ENCODE results near the gene ATF7IP2. TPM values are rescaled to one million over a fixed set of nuclear protein-coding genes. Genes with fewer than 3 reads are reported as not detected.
"Not testable (repeated sequence)": the region's sequence is repeated elsewhere in the genome, so short reads cannot be mapped to it uniquely, and the experiment has no call there.

Gene ATF7IP2, protein sequence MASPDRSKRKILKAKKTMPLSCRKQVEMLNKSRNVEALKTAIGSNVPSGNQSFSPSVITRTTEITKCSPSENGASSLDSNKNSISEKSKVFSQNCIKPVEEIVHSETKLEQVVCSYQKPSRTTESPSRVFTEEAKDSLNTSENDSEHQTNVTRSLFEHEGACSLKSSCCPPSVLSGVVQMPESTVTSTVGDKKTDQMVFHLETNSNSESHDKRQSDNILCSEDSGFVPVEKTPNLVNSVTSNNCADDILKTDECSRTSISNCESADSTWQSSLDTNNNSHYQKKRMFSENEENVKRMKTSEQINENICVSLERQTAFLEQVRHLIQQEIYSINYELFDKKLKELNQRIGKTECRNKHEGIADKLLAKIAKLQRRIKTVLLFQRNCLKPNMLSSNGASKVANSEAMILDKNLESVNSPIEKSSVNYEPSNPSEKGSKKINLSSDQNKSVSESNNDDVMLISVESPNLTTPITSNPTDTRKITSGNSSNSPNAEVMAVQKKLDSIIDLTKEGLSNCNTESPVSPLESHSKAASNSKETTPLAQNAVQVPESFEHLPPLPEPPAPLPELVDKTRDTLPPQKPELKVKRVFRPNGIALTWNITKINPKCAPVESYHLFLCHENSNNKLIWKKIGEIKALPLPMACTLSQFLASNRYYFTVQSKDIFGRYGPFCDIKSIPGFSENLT
- 14.3 TPM for total RNA-seq

DNA sequence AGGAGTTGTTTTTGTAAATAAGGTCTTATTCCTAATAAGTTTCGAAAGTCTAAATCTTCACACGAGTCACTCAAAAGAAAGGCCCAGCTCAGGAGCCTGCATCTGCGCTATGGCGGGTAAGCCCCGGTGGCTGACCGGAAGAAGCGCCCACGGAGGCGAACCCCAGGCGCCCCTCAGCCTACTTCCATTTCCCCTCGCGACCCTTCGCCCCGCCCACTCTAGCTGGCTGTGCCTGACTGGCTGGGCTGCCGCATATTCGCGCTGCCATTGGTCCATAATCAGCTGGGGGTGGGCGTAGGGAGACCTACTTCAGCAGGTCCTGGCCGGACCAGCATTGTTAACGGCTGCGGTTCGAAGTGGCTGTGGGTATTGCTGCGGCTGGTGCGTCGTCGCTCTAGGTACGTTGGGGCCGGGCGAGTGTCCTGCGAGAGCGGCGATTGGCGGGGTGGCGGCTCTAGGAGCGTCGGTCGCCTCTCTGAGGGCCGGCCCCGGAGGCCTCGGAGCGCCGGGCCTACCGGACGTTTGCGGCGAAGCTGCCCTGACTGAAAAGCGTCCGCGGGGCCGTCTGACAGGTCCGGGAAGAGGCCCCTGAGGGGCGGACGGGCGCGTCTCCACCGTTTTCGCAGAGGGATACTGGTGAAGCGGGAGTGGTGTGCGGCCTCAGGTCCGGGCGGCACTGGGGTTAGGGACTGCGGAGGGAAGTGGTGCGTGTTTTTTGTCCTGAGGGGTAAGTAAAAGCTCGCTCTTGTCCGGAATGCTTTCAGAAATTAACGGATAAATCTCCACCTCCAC is at the start of gene ATF7IP2:
Gene ATF7IP2 (plus strand): TSS at position 337 of the 792 bp plus-strand sequence. CDS start 44,560 bp downstream, outside the sequence.
- DNase-seq (ENCODE audit: low spot score in 2 of 2), result peak; percentile 41 to 82
- FAIRE-seq, result no peak

- FAIRE-seq (no peak), DNase-seq (ENCODE audit: low spot score in 2 of 2) (no peak)
Observed at GRCh38 chr16:10338426-10338825, 47.4 kb upstream of the ATF7IP2 start.

- FAIRE-seq (no peak), DNase-seq (ENCODE audit: low spot score in 2 of 2) (no peak)
Observed at GRCh38 chr16:10339777-10340732, 45.8 kb upstream of the ATF7IP2 start.

DNA sequence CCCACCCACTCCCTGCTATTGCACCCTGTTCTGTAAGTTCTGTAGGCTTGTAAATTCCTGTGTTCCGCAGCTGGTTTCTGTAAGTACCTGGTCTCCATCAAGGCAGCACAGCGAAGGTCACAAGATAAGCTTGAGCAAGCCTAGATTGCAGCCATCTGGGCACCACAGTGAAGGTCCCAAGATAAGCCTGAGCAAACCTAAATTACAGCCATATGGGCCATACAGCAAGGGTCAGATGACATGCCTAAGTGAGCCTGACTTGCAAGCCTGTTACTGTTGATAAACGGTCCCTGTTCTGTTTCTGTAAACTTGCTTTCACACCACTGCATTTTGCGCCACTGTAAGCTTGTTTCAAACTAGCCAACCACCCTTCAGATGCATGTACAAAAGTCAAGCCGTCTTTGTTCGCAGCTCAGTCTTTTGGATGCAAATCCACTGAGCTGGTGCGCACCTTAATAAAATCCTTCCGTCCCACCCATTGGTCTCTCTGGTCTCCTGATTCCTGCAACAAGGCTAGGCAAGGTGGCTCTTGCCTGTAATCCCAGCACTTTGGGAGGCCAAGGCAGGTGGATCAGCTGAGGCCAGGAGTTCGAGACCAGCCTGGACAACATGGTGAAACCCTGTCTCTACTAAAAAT is 42.6 kb upstream of the ATF7IP2 start:
- no peak for DNase-seq (ENCODE audit: low spot score in 2 of 2)
- no peak for FAIRE-seq

DNA sequence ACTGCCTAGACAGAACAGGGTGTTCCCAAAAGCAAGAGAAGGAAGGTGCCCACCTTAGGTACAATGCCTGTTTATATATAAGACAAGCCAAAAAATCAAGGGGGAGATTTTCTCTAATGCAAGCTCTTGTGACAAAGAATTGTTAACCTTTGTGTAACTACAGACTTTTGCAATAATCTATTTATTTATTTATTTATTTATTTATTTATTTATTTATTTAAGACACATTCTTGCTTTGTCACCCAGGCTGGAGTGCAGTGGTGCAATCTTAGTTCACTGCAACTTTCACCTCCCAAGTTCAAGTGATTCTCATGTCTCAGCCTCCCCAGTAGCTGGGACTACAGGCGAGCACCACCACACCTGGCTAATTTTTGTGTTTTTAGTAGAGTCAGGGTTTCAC is 41.2 kb upstream of the ATF7IP2 start:
- DNase-seq (ENCODE audit: low spot score in 2 of 2); FAIRE-seq: not testable (repeated sequence)

GRCh38 chr16:10345629-10346028 is 40.2 kb upstream of the ATF7IP2 start:
- FAIRE-seq, result no peak

GRCh38 chr16:10349851-10350250 is 36.0 kb upstream of the ATF7IP2 start:
- FAIRE-seq, result no peak
- DNase-seq (ENCODE audit: low spot score in 2 of 2), result no peak

More at GRCh38 chr16:10345629-10346028, 40.2 kb upstream of the ATF7IP2 start:
- DNase-seq (ENCODE audit: low spot score in 2 of 2), result no peak

- DNase-seq (ENCODE audit: low spot score in 2 of 2), result no peak
- FAIRE-seq, result no peak
Observed at GRCh38 chr16:10352262-10352661, 33.6 kb upstream of the ATF7IP2 start.

- FAIRE-seq (no peak), DNase-seq (ENCODE audit: low spot score in 2 of 2) (no peak)
Observed at GRCh38 chr16:10355589-10355988, 30.3 kb upstream of the ATF7IP2 start.

DNA sequence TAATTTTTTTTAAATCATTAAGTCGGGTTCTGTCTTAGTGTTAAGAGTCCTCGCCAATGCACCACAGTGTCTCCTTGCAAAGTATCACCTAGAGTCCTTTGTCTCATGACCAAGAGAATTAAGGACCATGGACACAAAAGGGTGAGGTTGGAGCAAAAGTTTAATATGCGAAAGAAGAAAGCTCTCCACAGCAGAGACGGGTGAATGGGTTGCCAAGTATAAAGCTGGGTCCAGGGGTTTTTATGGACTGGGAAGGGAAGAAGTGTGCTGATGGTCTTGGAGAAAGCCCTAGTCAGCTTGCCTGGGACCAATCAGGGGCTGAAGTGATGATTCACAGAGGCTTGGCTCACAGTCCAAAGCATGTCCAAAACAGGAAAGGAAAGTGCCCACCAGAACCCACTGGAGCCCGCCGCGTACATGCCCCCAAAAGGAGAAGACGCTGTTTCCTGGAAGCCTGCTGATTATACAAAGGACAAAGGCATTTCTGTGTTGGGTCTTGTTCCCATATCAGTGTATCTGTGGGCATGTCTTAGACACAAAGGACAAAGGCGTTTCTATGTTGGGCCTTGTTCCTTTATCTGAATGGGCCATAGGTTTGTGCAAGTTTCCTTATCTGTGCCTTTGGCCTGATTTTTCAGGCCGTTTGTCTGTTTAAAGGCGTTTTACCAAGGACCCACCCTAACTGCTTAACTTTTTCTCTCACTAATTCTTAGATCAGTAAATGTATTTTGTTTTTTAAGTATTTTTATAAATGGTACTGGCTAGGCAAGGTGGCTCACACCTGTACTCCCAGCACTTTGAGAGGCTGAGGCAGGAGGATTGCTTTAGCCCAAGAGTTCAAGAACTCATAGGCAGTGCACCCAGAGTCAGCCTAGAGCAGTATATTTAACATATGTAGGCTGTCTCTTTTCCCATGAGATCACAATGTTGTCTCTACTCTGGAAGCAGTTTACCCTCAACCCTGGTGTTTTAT is 28.7 kb upstream of the ATF7IP2 start:
- no peak for FAIRE-seq
- DNase-seq (ENCODE audit: low spot score in 2 of 2), result no peak

DNA sequence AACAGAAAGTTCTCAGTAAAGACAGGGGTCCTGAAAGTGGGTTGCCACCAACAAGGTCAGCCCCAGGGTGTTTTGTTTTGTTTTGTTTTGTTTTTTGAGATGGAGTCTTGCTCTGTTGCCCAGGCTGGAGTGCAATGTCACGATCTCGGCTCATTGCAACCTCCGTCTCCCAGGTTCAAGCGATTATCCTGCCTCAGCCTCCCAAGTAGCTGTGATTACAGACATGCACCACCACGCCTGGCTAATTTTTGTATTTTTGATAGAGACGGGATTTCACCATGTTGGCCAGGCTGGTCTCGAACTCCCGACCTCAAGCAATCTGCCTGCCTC is 24.1 kb upstream of the ATF7IP2 start:
- not testable (repeated sequence) for FAIRE-seq; DNase-seq (ENCODE audit: low spot score in 2 of 2)

GRCh38 chr16:10362077-10362863 is 23.6 kb upstream of the ATF7IP2 start:
- DNase-seq (ENCODE audit: low spot score in 2 of 2) (no peak), FAIRE-seq (no peak)

DNA sequence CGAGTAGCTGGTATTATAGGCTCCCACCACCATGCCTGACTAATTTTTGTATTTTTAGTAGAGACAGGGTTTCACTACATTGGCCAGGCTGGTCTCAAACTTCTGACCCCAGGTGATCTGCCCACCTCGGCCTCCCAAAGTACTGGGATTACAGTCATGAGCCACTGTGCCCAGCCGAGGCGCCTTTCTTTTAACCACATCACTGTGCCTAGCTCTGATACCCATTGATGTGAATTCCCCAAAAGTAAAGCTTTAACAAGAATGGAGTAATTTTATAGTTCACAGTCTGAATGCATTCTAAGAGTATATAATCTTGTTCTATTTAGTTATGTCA is 23.0 kb upstream of the ATF7IP2 start:
- DNase-seq (ENCODE audit: low spot score in 2 of 2); FAIRE-seq: not testable (repeated sequence)

- FAIRE-seq, result not testable (repeated sequence)
Observed at GRCh38 chr16:10366619-10367018, 19.2 kb upstream of the ATF7IP2 start.

GRCh38 chr16:10367616-10368188 is 18.2 kb upstream of the ATF7IP2 start:
- DNase-seq (ENCODE audit: low spot score in 2 of 2), result no peak
- no peak for FAIRE-seq

More at GRCh38 chr16:10366619-10367018, 19.2 kb upstream of the ATF7IP2 start:
- not testable (repeated sequence) for DNase-seq (ENCODE audit: low spot score in 2 of 2)

DNA sequence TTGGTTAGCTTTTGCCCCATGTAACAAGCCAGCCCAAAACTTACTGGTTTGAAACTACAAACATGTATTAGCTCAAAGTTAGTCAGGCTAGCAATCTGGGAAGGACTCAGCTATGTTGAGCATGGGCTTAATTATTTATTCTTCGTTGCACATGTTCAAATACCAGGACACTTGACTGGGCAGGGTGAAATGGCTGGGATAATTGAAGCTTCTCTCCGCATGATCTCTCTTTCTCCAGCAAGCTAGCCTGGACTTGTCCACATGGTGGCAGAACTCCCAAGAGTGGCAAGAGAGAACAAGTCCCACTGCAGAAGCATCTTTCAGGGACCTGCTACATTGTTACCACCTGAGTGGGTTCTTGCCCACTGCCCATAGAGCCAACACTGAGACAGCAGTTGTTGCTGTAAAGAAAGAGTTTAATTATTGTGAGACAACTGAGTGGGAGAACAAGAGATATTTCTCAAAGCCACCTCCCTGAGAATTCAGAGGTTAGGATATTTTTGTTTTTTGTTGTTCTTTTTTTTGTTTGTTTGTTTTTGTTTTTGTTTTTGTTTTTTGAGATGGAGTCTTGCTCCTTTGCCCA is 16.8 kb upstream of the ATF7IP2 start:
- no peak for FAIRE-seq

More for the DNA sequence above, 16.8 kb upstream of the ATF7IP2 start:
- no peak for DNase-seq (ENCODE audit: low spot score in 2 of 2)

Measured in frontal cortex (tissue), 4 donors.